Body of pancreas (tissue), 4 donors: ENCODE data around the gene SERPINA9. TPM values are rescaled to one million over a fixed set of nuclear protein-coding genes. Genes with fewer than 3 reads are reported as not detected.
"Not testable (repeated sequence)": the region's sequence is repeated elsewhere in the genome, so short reads cannot be mapped to it uniquely, and the experiment has no call there.

Experiments
- ATAC-seq: fragments of 150-250 bp; one replicate; pipeline ENCODE4 v1.9.1; 2016
- DNase-seq, 4 donors: peaks; one replicate each; pipeline ENCODE4 v3.0.0-alpha.2; 2019
- H3K27ac ChIP-seq, 4 donors: fragments of 200-600 bp; sonication (generic); 1 replicate in 3 of 4; 2 replicates in 1 of 4; pipeline versions ENCODE4 v1.5.1 to v1.6.1; 2016 to 2019; ENCODE audit warnings: mild to moderate bottlenecking in 1 of 4, mixed read lengths in 1 of 4, moderate library complexity in 1 of 4
- H3K27me3 ChIP-seq, 2 donors: fragments of 200-600 bp; sonication (generic); one replicate each; pipeline ENCODE4 v1.6.0; 2016; ENCODE audit warnings: mild to moderate bottlenecking in 1 of 2
- H3K36me3 ChIP-seq, 2 donors: fragments of 200-600 bp; sonication (generic); replicated peaks in 1 of 2; 2 replicates each; pipeline ENCODE4 v1.5.1; 2016; ENCODE audit warnings: low read depth in 2 of 2; ENCODE audit not compliant: insufficient read depth in 1 of 2
- H3K4me1 ChIP-seq: fragments of 200-600 bp; sonication (generic); one replicate; pipeline ENCODE4 v1.6.0; 2016
- H3K4me3 ChIP-seq, 2 donors: fragments of 200-600 bp; sonication (generic); 1 replicate in 1 of 2; 2 replicates in 1 of 2; pipeline ENCODE4 v1.5.1; 2016 to 2019
- H3K9me3 ChIP-seq, 3 donors: fragments of 200-600 bp; sonication (generic); 1 replicate in 2 of 3; 2 replicates in 1 of 3; pipeline ENCODE4 v1.5.1; 2016
- POLR2A ChIP-seq, 3 donors: fragments of 450-650 bp; IDR thresholded peaks; one replicate each; pipeline ENCODE4 v1.6.1; 2016; ENCODE audit warnings: antibody characterized with exemption in 3 of 3, mild to moderate bottlenecking in 2 of 3
- WGBS, 2 donors: methylation state at CpG; one replicate each; pipeline ENCODE4 v1.1.5; 2017; 5-methylcytosine and 5-hydroxymethylcytosine counted together
- intact Hi-C: fragments of 100-400 bp; cut with DNase I; formaldehyde crosslinking; loops from one replicate; pipeline ENCODE4 v1.15.1; 2023
- total RNA-seq, 2 donors: library from RNA; depleted of rRNA; stranded (reverse); fragments of >200 nt; gene quantifications; one replicate each; pipeline ENCODE4 v1.1.0, GENCODE V29; 2016
- TF ChIP-seq, protein P1 (sequence below), 7 experiments: fragments of 450-650 bp in 4 of 7; fragments of 200-600 bp in 3 of 7; sonication (generic) in 3 of 7; IDR thresholded peaks; one replicate each; pipeline ENCODE4 v1.5.1; 2016 to 2019; ENCODE audit warnings: antibody characterized with exemption in 7 of 7

Gene SERPINA9
- total RNA-seq, 2 donors from 2014 or later, result not detected

DNA sequence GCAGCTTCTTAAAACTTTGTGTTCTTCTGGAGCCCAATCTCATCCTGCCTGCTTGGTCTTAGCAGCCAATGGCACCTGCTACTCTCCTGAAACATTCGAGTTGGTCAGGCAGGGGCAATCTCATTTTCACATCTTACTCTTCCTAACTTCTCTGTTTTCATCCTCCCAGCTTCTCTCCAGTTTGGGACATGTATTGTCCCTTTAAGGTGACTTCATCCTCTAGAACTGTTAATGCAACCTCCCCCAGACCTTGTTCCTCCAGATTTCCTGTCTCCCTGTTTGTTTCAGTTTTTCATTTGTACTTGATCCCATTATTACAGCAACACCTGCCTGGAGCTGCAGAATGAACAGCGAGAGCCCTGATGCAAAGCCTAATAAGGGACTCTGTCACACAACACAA, 54.7 kb downstream of the SERPINA9 start:
- Histone ChIP-seq H3K27me3 (no peaks in the 10 kb centered on the region), H3K27ac (no peak overlapping the region), H3K36me3 (no peaks in the 10 kb centered on the region), H3K4me3 (no peak overlapping the region), H3K4me1 (no peaks in the 10 kb centered on the region), H3K9me3 (no peaks in the 10 kb centered on the region)
- no peak for TF ChIP-seq POLR2A (IDR thresholded peaks at IDR 0.05)
- TF ChIP-seq, protein P1, sequence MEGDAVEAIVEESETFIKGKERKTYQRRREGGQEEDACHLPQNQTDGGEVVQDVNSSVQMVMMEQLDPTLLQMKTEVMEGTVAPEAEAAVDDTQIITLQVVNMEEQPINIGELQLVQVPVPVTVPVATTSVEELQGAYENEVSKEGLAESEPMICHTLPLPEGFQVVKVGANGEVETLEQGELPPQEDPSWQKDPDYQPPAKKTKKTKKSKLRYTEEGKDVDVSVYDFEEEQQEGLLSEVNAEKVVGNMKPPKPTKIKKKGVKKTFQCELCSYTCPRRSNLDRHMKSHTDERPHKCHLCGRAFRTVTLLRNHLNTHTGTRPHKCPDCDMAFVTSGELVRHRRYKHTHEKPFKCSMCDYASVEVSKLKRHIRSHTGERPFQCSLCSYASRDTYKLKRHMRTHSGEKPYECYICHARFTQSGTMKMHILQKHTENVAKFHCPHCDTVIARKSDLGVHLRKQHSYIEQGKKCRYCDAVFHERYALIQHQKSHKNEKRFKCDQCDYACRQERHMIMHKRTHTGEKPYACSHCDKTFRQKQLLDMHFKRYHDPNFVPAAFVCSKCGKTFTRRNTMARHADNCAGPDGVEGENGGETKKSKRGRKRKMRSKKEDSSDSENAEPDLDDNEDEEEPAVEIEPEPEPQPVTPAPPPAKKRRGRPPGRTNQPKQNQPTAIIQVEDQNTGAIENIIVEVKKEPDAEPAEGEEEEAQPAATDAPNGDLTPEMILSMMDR (IDR thresholded peaks at IDR 0.05), result no peak
- DNase-seq, result no peak
- 59 to 62% methylated on average over 2 of the region's 2 CpGs for WGBS, 2 donors
- no peak for ATAC-seq
- intact Hi-C loops, result no loop called here

DNA sequence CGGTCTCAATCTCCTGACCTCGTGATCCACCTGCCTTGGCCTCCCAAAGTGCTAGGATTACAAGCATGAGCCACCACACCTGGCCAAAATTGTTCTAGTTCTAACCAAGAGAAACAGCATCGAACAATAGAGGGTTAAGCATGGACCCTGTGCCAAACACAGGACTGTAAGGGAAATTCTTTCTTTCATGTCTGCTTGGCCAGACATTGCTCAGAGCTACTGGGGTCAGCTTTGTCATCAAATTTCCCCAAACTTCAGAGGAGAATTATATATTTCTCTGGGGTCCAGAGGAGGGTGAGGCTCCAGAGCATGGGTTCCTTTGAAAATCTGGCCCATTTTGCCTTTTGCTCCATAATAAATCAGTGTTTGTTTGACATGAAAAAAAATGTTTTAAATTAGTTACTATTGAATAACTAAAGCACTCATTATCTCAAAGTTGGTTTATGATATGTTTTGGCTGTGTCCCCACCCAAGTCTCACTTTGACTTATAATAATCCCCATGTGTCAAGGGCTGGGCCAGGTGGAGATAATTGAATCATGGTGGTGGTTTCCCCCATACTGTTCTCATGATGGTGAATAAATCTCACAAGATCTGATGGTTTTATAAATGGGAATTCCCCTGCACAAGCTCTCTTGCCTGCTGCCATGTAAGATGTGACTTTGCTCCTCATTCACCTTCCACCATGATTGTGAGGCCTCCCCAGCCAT, 58.3 kb downstream of the SERPINA9 start:
- DNase-seq, intact Hi-C loops, H3K4me3 ChIP-seq, H3K4me1 ChIP-seq, H3K36me3 ChIP-seq, H3K9me3 ChIP-seq, ATAC-seq, H3K27ac ChIP-seq, H3K27me3 ChIP-seq: not testable (repeated sequence)
- 63 to 74% methylated on average over 3 of the region's 3 CpGs for WGBS, 2 donors

Other genes starting within 250 kb of the SERPINA9 start
- 1 to 10 TPM in 1 of 2 donors, not detected in 1; 3.0 TPM for gene SERPINA10, start 182.9 kb downstream of the SERPINA9 start, total RNA-seq
- 10 to 100 TPM in 1 of 2 donors, 1 to 10 TPM in 1; 6.5 to 10.9 TPM for gene SERPINA6, start 152.9 kb downstream of the SERPINA9 start, total RNA-seq
- gene SERPINA2, start 109.5 kb downstream of the SERPINA9 start, total RNA-seq, result not detected
- gene SERPINA1, start 87.6 kb downstream of the SERPINA9 start, total RNA-seq, result 10 to 100 TPM; 77.8 to 86.4 TPM
- not detected for gene SERPINA11, start 23.4 kb downstream of the SERPINA9 start, total RNA-seq
- gene SERPINA12, start 33.3 kb upstream of the SERPINA9 start, total RNA-seq, result not detected
- gene SERPINA4, start 85.2 kb upstream of the SERPINA9 start, total RNA-seq, result 10 to 100 TPM; 42.8 to 57.6 TPM
- 100 to 1,000 TPM in 1 of 2 donors, 10 to 100 TPM in 1; 76.0 to 101 TPM for gene SERPINA5, start 105.2 kb upstream of the SERPINA9 start, total RNA-seq
- gene SERPINA3, start 136.2 kb upstream of the SERPINA9 start, total RNA-seq, result 1,000 to 10,000 TPM in 1 of 2 donors, 100 to 1,000 TPM in 1; 396 to 1,783 TPM